EH (cell line): ENCODE results near the gene LRRC14B.

ENCODE experiments used
- DNase-seq: peaks from one replicate; pipeline ENCODE4 v3.0.0-alpha.2; 2015; ENCODE audit warnings: low read depth

The LRRC14B gene

GRCh38 chr5:191036-191948 is at the start of gene LRRC14B:
Gene LRRC14B (plus strand): TSS chr5:191495. CDS start chr5:191539, 44 bp downstream.
- DNase-seq = no peak

DNA sequence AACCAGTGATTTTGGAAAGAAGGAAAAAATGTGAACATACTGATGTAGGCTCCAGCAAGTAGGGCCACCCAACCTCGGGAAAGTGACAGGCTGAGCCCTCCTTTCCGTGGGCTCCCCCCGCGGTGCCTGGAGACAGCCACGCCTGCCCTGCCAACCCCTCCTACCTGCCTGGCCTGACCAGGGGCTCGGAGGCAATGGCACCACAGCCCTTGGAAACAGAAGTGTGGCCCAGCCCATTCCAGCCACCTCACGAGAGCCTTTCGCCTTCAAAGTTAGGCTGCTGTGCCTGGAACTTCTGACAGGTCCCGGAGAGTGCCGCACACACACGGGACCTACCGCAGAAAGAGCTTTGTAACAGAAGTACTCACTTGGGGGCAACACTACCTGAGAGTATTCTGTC is 49.5 kb upstream of the LRRC14B start:
- DNase-seq = no peak

DNA sequence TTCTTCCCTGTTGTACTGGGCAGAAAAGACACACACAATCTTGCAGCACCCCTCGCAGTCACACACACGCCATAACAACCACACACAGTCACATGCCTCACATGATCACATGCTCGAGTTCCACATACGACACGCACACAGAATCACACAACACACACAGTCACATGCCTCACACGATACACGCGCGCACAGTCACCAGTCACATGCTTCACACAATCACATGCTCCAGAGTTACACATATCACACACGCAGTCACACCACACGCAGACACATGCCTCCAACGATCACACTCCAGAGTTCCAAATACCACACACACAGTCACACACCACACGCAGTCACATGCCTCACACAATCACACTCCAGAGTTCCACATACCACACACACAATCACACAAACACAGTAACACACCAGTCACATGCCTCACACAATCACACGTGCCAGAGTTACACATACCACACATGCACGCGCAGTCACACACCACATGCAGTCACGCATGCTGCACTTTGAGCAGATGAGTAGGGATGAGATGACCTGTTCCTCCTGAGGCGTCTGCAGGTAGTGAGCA is 49.0 kb upstream of the LRRC14B start:
- DNase-seq = no peak

GRCh38 chr5:143041-143440 is 48.3 kb upstream of the LRRC14B start:
- DNase-seq = no peak

DNA sequence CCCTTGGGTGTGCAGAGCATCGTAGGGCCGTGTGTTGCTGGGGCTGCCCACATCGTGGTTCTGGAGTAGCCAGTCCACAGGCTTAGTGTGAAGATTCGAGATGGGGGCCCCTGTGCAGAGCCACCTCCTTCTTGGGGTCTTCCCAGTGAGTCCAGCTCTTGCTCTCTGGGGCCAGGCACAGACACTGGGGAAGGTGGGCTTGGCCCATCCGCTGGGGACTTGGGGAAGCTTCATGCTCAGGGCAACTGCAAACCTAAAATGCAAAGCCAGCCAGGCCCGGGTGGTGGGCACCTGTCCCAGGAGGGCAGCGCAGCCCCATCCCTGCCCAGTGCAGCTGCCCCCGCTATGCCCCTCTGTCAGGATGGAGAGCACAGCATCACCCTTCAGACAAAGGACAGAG is 46.4 kb upstream of the LRRC14B start:
- DNase-seq = no peak

GRCh38 chr5:145585-146323 is 45.5 kb upstream of the LRRC14B start:
- no peak for DNase-seq

- DNase-seq = no peak
Observed at GRCh38 chr5:147751-148150, 43.5 kb upstream of the LRRC14B start.

GRCh38 chr5:149745-150485 is 41.4 kb upstream of the LRRC14B start:
- DNase-seq = peak; percentile 54

DNA sequence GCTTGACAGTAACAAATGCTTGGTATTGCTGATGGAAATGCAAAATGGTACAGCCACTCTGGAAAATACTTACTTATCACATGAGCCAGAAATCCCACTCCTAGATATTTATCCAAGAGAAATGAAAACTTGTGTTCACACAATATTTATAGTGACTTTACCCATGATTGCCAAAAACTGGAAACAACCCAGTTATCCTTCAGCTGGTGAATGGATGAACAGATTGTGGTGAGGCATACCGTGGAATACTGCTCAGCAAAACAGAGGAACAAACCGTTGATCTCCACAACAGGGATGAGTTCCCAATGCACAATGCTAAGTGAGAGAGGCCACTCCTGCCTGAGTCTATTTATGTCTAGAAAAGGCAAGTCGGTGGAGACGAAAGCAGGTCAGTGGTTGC is 40.5 kb upstream of the LRRC14B start:
- DNase-seq = no peak

- DNase-seq = no peak
Observed at GRCh38 chr5:152077-152476, 39.2 kb upstream of the LRRC14B start.

DNA sequence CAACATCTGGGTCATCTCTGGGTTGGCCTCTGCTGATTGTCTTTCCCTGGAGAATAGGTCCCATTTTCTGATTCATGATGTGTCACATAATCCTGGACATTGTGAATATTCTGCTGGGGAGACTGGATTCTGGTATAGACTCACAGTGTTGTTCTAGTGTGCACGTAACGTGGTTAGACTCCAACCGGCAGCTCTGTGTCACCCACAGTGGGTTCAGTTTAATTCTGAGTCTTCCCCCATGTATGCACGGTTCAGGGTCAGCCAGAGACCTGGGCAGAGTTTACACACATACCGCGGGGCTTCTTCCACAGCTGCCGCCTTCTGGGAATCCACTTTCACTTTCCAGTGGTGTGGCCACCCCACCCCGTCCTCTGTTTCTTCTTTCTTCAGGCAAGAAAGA is 38.0 kb upstream of the LRRC14B start:
- DNase-seq = peak; percentile 77

DNA sequence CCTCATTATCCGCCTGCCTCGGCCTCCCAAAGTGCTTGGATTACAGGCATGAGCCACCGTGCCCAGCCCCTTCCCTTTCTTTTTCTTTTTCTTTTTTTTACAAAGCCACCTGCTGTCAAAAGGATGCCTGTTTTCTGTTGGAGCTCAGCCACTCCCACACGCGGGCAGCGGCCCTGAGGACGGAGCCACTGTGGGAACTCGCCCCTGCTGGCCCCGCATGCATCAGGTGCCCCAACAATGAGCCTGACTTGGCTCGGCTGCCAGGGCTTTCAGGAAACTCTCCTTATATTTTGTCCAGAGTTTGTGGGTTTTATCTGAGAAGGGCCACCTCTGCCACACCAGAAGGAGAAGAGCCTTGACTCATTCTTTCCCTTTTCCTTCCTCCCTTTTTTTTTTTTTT is 37.1 kb upstream of the LRRC14B start:
- no peak for DNase-seq

DNA sequence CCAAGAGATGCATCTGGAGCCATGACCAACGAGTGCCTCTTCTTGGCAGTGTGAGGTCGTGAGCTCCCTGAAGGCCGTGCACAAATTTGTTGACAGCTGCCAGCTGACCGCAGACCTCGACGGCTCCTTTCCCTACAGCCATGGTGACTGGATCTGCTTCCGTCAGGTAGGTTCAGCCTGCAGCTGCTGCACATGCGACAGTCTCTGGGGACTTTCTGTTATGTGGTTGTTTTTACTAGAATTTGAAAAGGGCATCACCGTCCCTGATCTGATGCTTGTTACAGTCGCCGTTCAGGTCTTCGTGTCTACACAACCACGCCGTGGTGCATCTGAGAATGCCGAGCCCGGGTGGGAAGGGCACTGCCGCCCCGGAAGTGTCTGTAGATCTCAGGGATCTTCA is 36.5 kb upstream of the LRRC14B start:
- DNase-seq = no peak

- no peak for DNase-seq
Observed at GRCh38 chr5:155651-156410, 35.5 kb upstream of the LRRC14B start.

DNA sequence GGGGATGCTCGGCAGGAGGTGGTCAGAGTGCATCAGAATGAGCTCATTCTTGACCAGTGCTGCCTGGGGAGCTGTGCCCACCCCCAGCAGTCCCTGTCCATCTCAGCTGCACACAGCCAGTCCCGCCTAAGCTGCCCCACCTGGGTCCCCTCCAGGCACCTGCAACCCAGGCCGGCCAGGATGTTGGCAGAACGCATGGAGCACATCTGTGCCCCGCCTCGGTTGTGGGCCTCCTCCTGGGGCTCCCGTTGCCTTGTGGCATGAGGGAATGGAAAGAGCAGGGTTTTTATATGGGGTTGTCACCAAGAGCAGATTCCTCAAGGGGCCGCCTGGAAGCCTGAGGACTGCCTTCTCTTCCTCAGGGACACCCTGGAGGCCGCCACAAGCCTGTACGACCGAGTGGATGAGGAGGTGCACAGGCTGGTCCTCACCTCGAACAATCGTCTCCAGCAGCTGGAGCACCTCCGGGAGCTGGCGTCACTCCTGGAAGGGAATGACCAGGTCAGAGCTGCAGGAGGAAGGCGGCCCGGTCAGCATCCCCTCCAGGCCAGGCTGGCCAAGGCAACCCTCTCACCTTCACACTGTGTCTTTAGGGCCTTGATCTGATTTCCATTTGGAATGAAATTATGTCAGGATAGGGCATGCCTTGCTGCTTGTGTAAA is 34.8 kb upstream of the LRRC14B start:
- DNase-seq = no peak

DNA sequence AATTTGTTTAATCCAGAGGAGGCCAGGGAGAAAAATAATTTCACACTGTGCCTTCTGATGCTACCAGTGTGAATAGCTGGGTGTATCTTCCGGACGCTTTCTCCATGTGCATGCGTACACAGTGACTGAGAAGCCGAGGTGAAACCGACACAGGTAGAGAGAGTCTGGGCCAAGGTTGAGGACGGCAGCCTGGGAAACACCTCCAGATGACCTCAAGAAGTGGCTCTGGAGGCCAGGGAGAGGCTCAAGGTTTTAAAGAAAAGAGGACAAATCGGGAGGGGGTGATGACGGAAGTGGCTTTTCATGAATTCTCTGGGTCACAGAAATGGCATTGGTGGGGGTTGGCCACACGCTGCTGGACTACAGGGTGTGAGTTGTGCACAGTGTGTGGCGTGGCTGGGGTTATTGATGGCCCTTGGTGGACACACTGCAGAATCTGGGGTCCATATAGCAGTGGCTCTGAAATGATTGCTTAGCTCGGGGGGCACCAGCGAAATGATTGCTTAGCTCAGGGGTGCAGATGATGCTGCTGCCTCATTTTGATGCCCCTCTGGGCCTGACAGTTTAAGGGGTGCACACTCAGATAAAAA is 34.1 kb upstream of the LRRC14B start:
- DNase-seq = no peak

DNA sequence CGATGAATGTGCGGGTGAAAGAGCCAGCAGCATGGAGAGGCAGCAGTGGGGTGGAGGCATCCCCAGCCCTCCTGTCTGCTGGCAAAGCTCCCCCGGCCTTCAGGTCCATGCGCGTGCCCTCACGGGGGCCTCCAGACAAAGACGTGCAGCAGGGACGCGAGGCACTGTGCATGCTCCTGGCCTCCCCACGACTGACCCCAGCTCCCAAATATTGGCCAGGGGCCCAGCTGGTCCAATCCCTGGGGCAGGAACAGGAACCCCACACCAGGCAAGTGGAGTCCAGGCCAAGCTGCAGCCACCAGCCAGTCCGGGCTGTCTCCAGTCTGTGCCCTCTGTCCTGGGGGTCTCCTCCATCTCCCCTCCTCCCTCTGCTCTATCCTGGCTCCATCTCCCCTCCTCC is 33.5 kb upstream of the LRRC14B start:
- DNase-seq = no peak

DNA sequence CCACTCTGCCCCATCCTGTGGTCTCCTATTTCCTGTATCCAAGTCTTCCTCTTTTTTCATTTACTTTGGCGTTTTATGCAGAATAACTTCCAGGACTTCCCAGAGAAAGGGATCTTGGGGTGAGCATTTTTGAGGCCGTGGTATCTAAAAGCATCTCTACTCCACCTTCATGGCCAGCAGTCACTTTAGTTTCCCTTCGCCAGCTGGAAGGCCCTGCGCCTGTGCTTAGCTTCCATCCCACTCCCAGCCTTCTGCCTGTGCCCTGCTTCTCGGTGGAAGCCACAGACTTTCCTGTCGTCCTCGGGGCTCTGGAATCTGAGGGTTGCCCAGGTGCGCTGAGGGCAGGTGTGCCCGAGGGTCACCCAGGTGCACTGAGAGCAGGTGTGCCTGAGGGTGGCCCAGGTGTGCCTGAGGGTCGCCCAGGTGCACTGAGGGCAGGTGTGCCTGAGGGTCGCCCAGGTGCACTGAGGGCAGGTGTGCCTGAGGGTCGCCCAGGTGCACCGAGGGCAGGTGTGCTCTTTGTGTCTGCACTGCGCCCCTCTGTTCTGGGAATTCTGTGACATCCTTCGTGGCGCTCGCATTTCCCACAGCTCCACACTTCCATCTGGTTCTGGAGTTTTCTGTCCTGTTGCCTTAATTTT is 32.4 kb upstream of the LRRC14B start:
- no peak for DNase-seq

GRCh38 chr5:159448-160172 is 31.7 kb upstream of the LRRC14B start:
- DNase-seq = peak; percentile 74

DNA sequence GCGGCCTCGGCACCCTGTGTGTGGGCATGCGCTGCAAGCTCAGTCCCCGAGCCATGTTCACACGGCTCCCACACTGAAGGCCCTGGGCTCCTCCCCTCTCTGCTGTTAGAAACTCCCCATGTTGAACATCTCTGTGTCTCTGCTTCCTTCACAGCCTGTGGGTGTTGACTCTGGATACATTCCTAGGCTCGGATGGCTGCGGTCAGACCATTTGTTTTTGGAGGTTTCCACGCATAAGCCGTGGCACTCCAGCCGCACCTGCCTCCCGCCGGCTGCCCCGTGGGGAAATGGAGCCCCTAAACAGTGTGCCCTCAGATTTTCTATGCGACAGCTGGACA is 31.2 kb upstream of the LRRC14B start:
- DNase-seq = peak; percentile 68
